Endodermal cell (in vitro differentiated cells): Measurements from ENCODE around the gene IL10RB. TPM values are rescaled to one million over a fixed set of nuclear protein-coding genes. Genes with fewer than 3 reads are reported as not detected.

ENCODE experiments used
- DNase-seq: peaks from one replicate; pipeline ENCODE4 v3.0.0-alpha.2; 2017
- H3K27ac ChIP-seq: 2 replicates; pipeline ENCODE4 v1.5.1; 2013; ENCODE audit warnings: mild to moderate bottlenecking, low read depth, low read length, moderate library complexity
- H3K27me3 ChIP-seq: 2 replicates; pipeline ENCODE4 v1.6.1; 2013; ENCODE audit warnings: mild to moderate bottlenecking, low read length, moderate library complexity; ENCODE audit not compliant: insufficient read depth, control insufficient read depth, poor library complexity, severe bottlenecking
- H3K36me3 ChIP-seq: 2 replicates; pipeline ENCODE4 v1.7.0; 2013; ENCODE audit warnings: mild to moderate bottlenecking, low read length, moderate library complexity; ENCODE audit not compliant: control insufficient read depth, insufficient read depth
- H3K4me1 ChIP-seq: one replicate; pipeline ENCODE4 v1.7.0; 2013; ENCODE audit warnings: low read length; ENCODE audit not compliant: control insufficient read depth, insufficient read depth
- H3K4me3 ChIP-seq: 2 replicates; pipeline ENCODE4 v1.5.1; 2013; ENCODE audit warnings: mild to moderate bottlenecking, low read length, moderate library complexity
- H3K9ac ChIP-seq: 2 replicates; pipeline ENCODE4 v1.6.1; 2013; ENCODE audit warnings: mild to moderate bottlenecking, low read length, moderate library complexity; ENCODE audit not compliant: poor library complexity, severe bottlenecking; ENCODE audit errors: extremely low read depth
- H3K9me3 ChIP-seq: 2 replicates; pipeline ENCODE4 v1.6.1; 2013; ENCODE audit warnings: mild to moderate bottlenecking, low read length, moderate library complexity; ENCODE audit not compliant: control insufficient read depth
- H3K27ac Mint-ChIP-seq: 2 replicates; pipeline ENCODE4 v1.8.0; 2020; ENCODE audit warnings: mixed read lengths
- H3K27me3 Mint-ChIP-seq: 2 replicates; pipeline ENCODE4 v1.8.0; 2021; ENCODE audit warnings: mild to moderate bottlenecking, mixed read lengths; ENCODE audit not compliant: insufficient read depth
- H3K36me3 Mint-ChIP-seq: 2 replicates; pipeline ENCODE4 v1.8.0; 2020; ENCODE audit warnings: low read depth, mixed read lengths
- H3K4me1 Mint-ChIP-seq: 2 replicates; pipeline ENCODE4 v1.8.0; 2020; ENCODE audit warnings: mixed read lengths
- H3K4me3 Mint-ChIP-seq: 2 replicates; pipeline ENCODE4 v1.8.0; 2020; ENCODE audit warnings: mild to moderate bottlenecking, moderate library complexity, mixed read lengths
- H3K9me3 Mint-ChIP-seq: 2 replicates; pipeline ENCODE4 v1.8.0; 2020; ENCODE audit warnings: mild to moderate bottlenecking, mixed read lengths
- WGBS, 2 experiments: methylation state at CpG; one replicate each; pipeline versions ENCODE4 v1.1.5 to v1.1.7; 2013; ENCODE audit warnings: missing lambda C conversion rate in 2 of 2, mixed read lengths in 1 of 2; ENCODE audit not compliant: insufficient coverage in 1 of 2, insufficient read length in 1 of 2; 5-methylcytosine and 5-hydroxymethylcytosine counted together
- total RNA-seq, 2 donors: library from RNA; stranded (reverse); fragmentation: NEBNext Ultra II Directional in 1 of 2; extraction: Animal tissue kit (Norgen Biotek cat#: 25700) in 1 of 2; gene quantifications; 2 replicates in 1 of 2; 3 replicates in 1 of 2; pipeline ENCODE4 v1.2.1, GENCODE V29; 2021
- TF ChIP-seq, protein P1 (sequence below): fragments of 200-600 bp; sonication (generic); conservative IDR thresholded peaks from 2 replicates; pipeline ENCODE4 v1.5.0; 2021; ENCODE audit warnings: antibody characterized with exemption, mild to moderate bottlenecking

The IL10RB gene
- total RNA-seq, 2 donors from 2014 or later = 4.1 to 5.3 TPM

- no peaks in the 10 kb centered on the region for H3K4me1 ChIP-seq
- peaks cover 13% of the 10 kb centered on the region for H3K9me3 Mint-ChIP-seq
- no peak overlapping the region for H3K4me3 ChIP-seq
- 94 to 98% methylated on average over 18 of the region's 18 CpGs for WGBS, 2 experiments
- H3K36me3 Mint-ChIP-seq = peaks cover 57% of the 10 kb centered on the region
- no peaks in the 10 kb centered on the region for H3K27me3 ChIP-seq
- no peak overlapping the region for H3K27ac Mint-ChIP-seq
- no peaks in the 10 kb centered on the region for H3K27me3 Mint-ChIP-seq
- no peak overlapping the region for H3K4me3 Mint-ChIP-seq
- peak; percentile 17 for DNase-seq
- H3K4me1 Mint-ChIP-seq = peaks cover 9% of the 10 kb centered on the region
- TF ChIP-seq, protein P1, sequence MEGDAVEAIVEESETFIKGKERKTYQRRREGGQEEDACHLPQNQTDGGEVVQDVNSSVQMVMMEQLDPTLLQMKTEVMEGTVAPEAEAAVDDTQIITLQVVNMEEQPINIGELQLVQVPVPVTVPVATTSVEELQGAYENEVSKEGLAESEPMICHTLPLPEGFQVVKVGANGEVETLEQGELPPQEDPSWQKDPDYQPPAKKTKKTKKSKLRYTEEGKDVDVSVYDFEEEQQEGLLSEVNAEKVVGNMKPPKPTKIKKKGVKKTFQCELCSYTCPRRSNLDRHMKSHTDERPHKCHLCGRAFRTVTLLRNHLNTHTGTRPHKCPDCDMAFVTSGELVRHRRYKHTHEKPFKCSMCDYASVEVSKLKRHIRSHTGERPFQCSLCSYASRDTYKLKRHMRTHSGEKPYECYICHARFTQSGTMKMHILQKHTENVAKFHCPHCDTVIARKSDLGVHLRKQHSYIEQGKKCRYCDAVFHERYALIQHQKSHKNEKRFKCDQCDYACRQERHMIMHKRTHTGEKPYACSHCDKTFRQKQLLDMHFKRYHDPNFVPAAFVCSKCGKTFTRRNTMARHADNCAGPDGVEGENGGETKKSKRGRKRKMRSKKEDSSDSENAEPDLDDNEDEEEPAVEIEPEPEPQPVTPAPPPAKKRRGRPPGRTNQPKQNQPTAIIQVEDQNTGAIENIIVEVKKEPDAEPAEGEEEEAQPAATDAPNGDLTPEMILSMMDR = no peak
- peaks cover 45% of the 10 kb centered on the region for H3K36me3 ChIP-seq
- H3K9me3 ChIP-seq = peaks cover 8% of the 10 kb centered on the region
- H3K9ac ChIP-seq = no peak overlapping the region
- H3K27ac ChIP-seq = no peak overlapping the region
Observed at GRCh38 chr21:33257094-33257803, 8.9 kb upstream of the IL10RB start.

DNA sequence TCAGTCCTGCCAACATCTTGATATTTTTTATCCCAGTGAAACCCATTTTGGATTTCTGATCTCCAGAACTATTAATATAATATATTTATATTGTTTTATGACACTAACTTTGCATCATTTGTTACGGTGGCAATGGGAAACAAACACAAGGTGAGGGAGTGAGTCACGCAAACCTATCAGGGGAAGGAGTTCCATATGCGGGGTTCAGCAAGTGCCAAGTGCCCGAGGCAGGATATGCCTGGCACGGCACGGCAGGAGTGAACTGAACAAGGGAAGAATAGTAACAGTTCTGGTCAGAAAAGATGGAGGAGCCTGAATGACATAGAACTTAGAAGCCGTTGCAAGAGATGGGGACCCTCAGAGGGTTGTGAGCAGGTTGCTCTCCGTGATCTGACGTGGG, 7.7 kb upstream of the IL10RB start:
- Mint-ChIP-seq H3K9me3 (peaks cover 13% of the 10 kb centered on the region), H3K4me1 (peaks cover under 1% of the 10 kb centered on the region), H3K27ac (no peak overlapping the region), H3K4me3 (no peak overlapping the region), H3K27me3 (no peaks in the 10 kb centered on the region), H3K36me3 (peaks cover 54% of the 10 kb centered on the region)
- H3K4me1 ChIP-seq = no peaks in the 10 kb centered on the region
- WGBS, 2 experiments = 95 to 99% methylated on average over 8 to 9 of the region's 9 CpGs
- no peak overlapping the region for H3K9ac ChIP-seq
- H3K9me3 ChIP-seq = peaks cover 8% of the 10 kb centered on the region
- H3K27me3 ChIP-seq = no peaks in the 10 kb centered on the region
- TF ChIP-seq, protein P1 = no peak
- H3K4me3 ChIP-seq = no peak overlapping the region
- DNase-seq = no peak
- H3K27ac ChIP-seq = no peak overlapping the region
- peaks cover 42% of the 10 kb centered on the region for H3K36me3 ChIP-seq

- H3K4me3 Mint-ChIP-seq = no peak overlapping the region
- TF ChIP-seq, protein P1 = no peak
- peaks cover 52% of the 10 kb centered on the region for H3K36me3 Mint-ChIP-seq
Observed at GRCh38 chr21:33259428-33259827, 6.7 kb upstream of the IL10RB start.

More at GRCh38 chr21:33259428-33259827, 6.7 kb upstream of the IL10RB start:
- Histone ChIP-seq H3K27me3 (no peaks in the 10 kb centered on the region), H3K36me3 (peaks cover 43% of the 10 kb centered on the region), H3K4me3 (no peak overlapping the region), H3K9me3 (peaks cover 8% of the 10 kb centered on the region), H3K27ac (no peak overlapping the region), H3K4me1 (no peaks in the 10 kb centered on the region), H3K9ac (no peak overlapping the region)
- peaks cover 13% of the 10 kb centered on the region for H3K9me3 Mint-ChIP-seq
- 84 to 97% methylated on average over 2 of the region's 2 CpGs for WGBS, 2 experiments
- peaks cover 2% of the 10 kb centered on the region for H3K27me3 Mint-ChIP-seq
- no peak overlapping the region for H3K27ac Mint-ChIP-seq
- no peak for DNase-seq
- H3K4me1 Mint-ChIP-seq = no peaks in the 10 kb centered on the region
